Loucy (cell line): ENCODE data around the gene SDHD.
A peak's percentile ranks its signal among the peaks of the same experiment; 100 is the strongest.

ENCODE experiments used
- H2AFZ ChIP-seq: fragments of 200-600 bp; sonication (generic); 2 replicates; pipeline ENCODE4 v1.6.0; 2016; ENCODE audit warnings: antibody characterized with exemption, mild to moderate bottlenecking, low read length, moderate library complexity
- H3F3A ChIP-seq: fragments of 200-600 bp; 2 replicates; pipeline ENCODE4 v1.6.0; 2016; ENCODE audit warnings: antibody characterized with exemption, low read depth, mild to moderate bottlenecking
- H3K27me3 ChIP-seq: fragments of 200-600 bp; sonication (generic); 2 replicates; pipeline ENCODE4 v1.6.1; 2014; ENCODE audit warnings: low read length, mild to moderate bottlenecking; ENCODE audit not compliant: insufficient read depth, poor library complexity, severe bottlenecking
- H3K36me3 ChIP-seq: fragments of 200-600 bp; sonication (generic); 2 replicates; pipeline ENCODE4 v1.6.1; 2016; ENCODE audit warnings: low read length; ENCODE audit not compliant: insufficient read depth
- H3K4me1 ChIP-seq: fragments of 200-600 bp; sonication (generic); 2 replicates; pipeline ENCODE4 v1.5.1; 2014; ENCODE audit warnings: low read length, mild to moderate bottlenecking; ENCODE audit not compliant: insufficient read depth, poor library complexity, severe bottlenecking
- H3K4me2 ChIP-seq: fragments of 200-600 bp; sonication (generic); 2 replicates; pipeline ENCODE4 v1.6.0; 2014; ENCODE audit warnings: antibody characterized with exemption, low read length, low read depth, mild to moderate bottlenecking; ENCODE audit not compliant: poor library complexity, severe bottlenecking
- H3K4me3 ChIP-seq: fragments of 200-600 bp; sonication (generic); 2 replicates; pipeline ENCODE4 v1.5.1; 2014; ENCODE audit warnings: low read length, mild to moderate bottlenecking, mixed read lengths; ENCODE audit not compliant: poor library complexity, severe bottlenecking
- H3K79me2 ChIP-seq: fragments of 200-600 bp; sonication (generic); 2 replicates; pipeline ENCODE4 v1.6.1; 2014; ENCODE audit warnings: low read length; ENCODE audit not compliant: insufficient read depth
- H3K9ac ChIP-seq: fragments of 200-600 bp; sonication (generic); 2 replicates; pipeline ENCODE4 v1.6.0; 2014; ENCODE audit warnings: mild to moderate bottlenecking, low read depth, low read length, moderate library complexity; ENCODE audit not compliant: poor library complexity, severe bottlenecking
- H3K9me2 ChIP-seq: fragments of 200-600 bp; sonication (generic); replicated peaks from 2 replicates; pipeline ENCODE4 v1.6.1; 2016; ENCODE audit warnings: low read depth, low read length, mixed read lengths
- H3K9me3 ChIP-seq: fragments of 200-600 bp; sonication (generic); 2 replicates; pipeline ENCODE4 v1.6.1; 2014; ENCODE audit warnings: mild to moderate bottlenecking, antibody characterized with exemption, low read length, low read depth; ENCODE audit not compliant: insufficient read depth
- H4K20me1 ChIP-seq: fragments of 200-600 bp; sonication (generic); 2 replicates; pipeline ENCODE4 v1.6.0; 2014; ENCODE audit warnings: antibody characterized with exemption, low read length, mild to moderate bottlenecking; ENCODE audit not compliant: insufficient read depth, poor library complexity, severe bottlenecking
- EZH2phosphoT487 ChIP-seq: fragments of 200-600 bp; IDR thresholded peaks from 2 replicates; pipeline ENCODE4 v1.6.1; 2018; ENCODE audit warnings: antibody characterized with exemption, mild to moderate bottlenecking, moderate library complexity, borderline replicate concordance
- TF ChIP-seq, protein P1 (sequence below): fragments of 200-600 bp; sonication (generic); conservative IDR thresholded peaks from 2 replicates; pipeline ENCODE4 v1.5.1; 2014; ENCODE audit warnings: mild to moderate bottlenecking, antibody characterized with exemption, low read length

Gene SDHD

GRCh38 chr11:112086422-112087191 is at the start of gene SDHD, which contains the start of gene TIMM8B:
TSS of gene SDHD (plus strand) at chr11:112086873. CDS start at chr11:112086908, 35 bp downstream.
TSS of gene TIMM8B (minus strand) at chr11:112086756. CDS start at chr11:112086723, 33 bp downstream.
- peaks cover 31% of the 10 kb centered on the region for H3K4me1 ChIP-seq
- H3K79me2 ChIP-seq = peaks cover 61% of the 10 kb centered on the region
- peaks cover 41% of the 10 kb centered on the region for H3K36me3 ChIP-seq
- H3F3A ChIP-seq = no peaks in the 10 kb centered on the region
- no peaks in the 10 kb centered on the region for H3K9me2 ChIP-seq
- peak within 1 kb of the TSS; percentile 90 for H3K4me2 ChIP-seq
- no peaks in the 10 kb centered on the region for H3K9me3 ChIP-seq
- peak within 1 kb of the TSS; percentile 96 for H3K4me3 ChIP-seq
- peak within 1 kb of the TSS; percentile 75 for H2AFZ ChIP-seq
- peak within 1 kb of the TSS; percentile 94 for H3K9ac ChIP-seq
- H4K20me1 ChIP-seq = peaks cover 17% of the 10 kb centered on the region
- no peak for TF ChIP-seq EZH2phosphoT487
- no peaks in the 10 kb centered on the region for H3K27me3 ChIP-seq

DNA sequence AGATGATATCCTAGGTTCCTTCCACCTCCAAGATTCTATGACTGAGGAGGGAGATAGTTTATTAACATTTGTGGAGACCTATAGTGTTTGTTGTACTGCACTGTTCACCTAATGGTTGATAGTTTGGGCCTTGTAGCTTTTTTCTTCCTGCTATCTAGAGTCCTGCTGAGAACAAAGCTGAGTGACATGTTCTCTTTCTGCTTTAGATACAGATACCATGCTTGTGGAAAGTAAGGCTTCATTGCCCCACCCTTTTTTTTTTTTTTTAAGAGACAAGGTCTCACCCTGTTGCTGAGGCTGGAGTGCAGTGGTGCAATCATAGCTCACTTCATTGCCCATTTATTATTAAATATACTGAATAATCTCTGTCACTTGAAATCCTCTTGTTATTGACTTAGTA is 49.1 kb upstream of the SDHD start:
- Histone ChIP-seq H3F3A (no peaks in the 10 kb centered on the region), H2AFZ (no peak overlapping the region), H3K9me2 (no peaks in the 10 kb centered on the region), H3K27me3 (no peaks in the 10 kb centered on the region), H3K36me3 (peaks cover 57% of the 10 kb centered on the region), H3K4me2 (no peak overlapping the region), H3K79me2 (no peaks in the 10 kb centered on the region), H3K4me1 (peaks cover 13% of the 10 kb centered on the region), H4K20me1 (peaks cover 8% of the 10 kb centered on the region), H3K4me3 (no peak overlapping the region), H3K9me3 (no peaks in the 10 kb centered on the region), H3K9ac (no peak overlapping the region)
- TF ChIP-seq, protein P1, sequence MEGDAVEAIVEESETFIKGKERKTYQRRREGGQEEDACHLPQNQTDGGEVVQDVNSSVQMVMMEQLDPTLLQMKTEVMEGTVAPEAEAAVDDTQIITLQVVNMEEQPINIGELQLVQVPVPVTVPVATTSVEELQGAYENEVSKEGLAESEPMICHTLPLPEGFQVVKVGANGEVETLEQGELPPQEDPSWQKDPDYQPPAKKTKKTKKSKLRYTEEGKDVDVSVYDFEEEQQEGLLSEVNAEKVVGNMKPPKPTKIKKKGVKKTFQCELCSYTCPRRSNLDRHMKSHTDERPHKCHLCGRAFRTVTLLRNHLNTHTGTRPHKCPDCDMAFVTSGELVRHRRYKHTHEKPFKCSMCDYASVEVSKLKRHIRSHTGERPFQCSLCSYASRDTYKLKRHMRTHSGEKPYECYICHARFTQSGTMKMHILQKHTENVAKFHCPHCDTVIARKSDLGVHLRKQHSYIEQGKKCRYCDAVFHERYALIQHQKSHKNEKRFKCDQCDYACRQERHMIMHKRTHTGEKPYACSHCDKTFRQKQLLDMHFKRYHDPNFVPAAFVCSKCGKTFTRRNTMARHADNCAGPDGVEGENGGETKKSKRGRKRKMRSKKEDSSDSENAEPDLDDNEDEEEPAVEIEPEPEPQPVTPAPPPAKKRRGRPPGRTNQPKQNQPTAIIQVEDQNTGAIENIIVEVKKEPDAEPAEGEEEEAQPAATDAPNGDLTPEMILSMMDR = no peak
- TF ChIP-seq EZH2phosphoT487 = no peak

DNA sequence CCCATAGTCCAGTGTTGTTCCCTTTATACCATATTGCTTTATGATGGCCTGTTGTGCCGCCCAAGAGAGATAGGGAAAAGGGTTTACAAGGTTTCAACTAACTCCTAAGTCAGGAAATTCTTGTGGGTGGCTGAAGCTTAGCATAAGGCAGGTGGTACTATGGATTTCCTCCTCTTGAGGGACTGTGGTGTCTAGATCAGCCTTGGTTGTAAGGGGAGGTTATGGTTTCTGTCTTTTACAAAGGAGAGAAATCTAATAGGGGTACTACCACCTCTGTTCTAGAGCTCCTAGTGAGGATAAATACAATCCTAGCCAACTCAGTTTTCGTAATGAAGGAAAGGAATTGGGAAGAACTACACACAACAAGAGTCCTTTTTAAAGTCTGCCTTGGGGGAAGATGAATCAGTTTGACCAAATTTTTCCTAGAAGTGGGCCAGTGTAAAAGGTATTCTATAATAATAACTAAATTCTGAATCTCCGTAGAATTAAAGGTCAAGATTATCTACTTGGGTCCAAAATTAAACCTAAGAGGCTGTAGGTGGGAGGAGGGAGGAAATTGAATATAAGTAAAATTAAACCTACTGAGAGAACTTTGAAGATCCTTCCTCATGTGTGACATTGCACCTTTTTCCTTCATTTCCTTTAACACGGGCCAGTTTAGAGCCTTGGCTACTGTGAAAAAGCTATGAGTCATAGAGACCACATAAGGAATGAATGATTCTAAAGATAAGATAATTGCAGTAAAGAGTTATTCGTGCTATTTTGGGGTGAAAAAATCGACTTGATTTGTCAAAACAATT is 44.3 kb upstream of the SDHD start:
- TF ChIP-seq, protein P1 = no peak
- TF ChIP-seq EZH2phosphoT487 = no peak
- Histone ChIP-seq H3K4me1 (peaks cover 13% of the 10 kb centered on the region), H3F3A (no peaks in the 10 kb centered on the region), H3K79me2 (0 out of 2 replicates have a peak, but pooled peaks cover 6% of the 10 kb centered on the region), H3K4me2 (peak overlapping the region; percentile 49), H4K20me1 (peaks cover 5% of the 10 kb centered on the region), H2AFZ (no peak overlapping the region), H3K4me3 (peak overlapping the region; percentile 6), H3K36me3 (peaks cover 67% of the 10 kb centered on the region), H3K27me3 (no peaks in the 10 kb centered on the region), H3K9me2 (no peaks in the 10 kb centered on the region), H3K9me3 (no peaks in the 10 kb centered on the region), H3K9ac (no peak overlapping the region)
